ENCODE data around the gene KCNQ1OT1. TPM values are rescaled to one million over a fixed set of nuclear protein-coding genes. Genes with fewer than 3 reads are reported as not detected.

The KCNQ1OT1 gene
- total RNA-seq, 1 experiment from 2014 or later = 2.4 TPM

DNA sequence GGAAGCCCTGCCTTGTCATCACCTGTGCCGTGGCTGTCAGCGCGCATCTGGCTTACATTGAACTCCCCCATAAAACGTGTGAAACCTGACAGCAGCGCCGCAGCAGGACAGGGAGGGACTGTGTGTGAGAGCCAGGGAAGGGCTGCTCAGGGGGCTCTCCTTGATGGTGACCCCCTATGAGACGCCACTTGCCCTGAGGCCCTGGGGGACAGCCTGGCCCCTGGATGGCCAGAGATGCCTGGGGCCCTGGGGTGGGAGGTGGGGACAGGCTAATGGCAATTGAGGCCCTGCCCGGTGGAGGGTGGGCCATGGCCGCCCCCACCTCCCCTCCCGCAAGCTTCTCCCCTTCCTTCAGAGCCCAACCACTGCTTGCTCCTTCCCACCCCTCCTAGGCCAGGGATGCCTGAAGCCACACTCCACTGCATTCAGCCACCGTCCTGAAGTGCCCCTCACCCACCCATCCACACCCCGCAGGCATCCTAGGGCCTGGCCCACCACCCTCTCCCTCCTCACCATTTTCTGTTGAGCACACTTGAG lies 35.3 kb upstream of the KCNQ1OT1 start (continued):
- TF ChIP-seq HMGXB4 (CRISPR knock-in tag; IDR thresholded peaks at IDR 0.05) (no peak), GTF2I (CRISPR knock-in tag; conservative IDR thresholded peaks at IDR 0.05) (no peak), FOXP4 (CRISPR knock-in tag; IDR thresholded peaks at IDR 0.05) (no peak)

DNA sequence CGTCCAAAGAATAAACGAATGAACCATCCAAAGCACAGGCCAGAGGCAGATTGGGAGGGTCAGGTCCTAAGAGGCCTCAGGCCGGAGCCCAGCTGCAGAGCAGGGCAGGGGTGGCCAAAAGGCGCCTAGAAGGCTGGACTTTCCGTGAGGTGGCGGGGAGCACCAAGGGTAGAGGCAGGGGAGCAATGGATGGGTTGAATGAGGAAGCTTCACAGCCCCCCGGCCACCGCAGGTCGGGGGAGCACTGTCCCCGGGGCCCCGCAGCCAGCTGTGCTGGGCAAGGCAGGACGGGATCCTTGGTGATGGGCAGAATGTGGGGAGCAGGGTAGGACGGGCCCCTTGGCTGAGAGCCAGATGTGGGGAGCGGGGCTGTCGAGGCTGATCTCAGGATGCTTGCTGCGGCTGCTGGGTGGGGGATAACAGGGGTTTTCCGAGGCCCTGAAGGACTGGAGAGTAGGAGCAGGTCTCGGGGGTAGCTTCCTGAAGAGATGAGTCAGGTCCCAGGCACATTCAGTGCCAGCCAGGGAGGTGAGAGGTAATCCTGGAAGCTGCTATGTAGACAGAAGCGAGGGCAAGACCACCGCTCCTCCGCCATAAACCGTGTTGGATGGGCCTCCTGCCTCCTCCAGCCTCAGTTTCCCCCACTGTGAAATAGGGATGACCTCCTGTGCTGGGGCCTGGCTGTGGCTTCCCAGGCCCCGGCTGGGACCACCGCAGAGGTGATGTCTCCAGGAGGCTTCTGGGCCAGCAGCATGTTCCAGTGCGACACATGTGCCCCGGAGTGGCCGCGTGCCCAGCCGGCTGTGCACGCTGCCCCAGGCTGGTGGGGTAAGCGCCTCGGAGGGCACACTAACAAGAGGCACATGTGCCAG lies 34.6 kb upstream of the KCNQ1OT1 start:
- H3K36me3 Mint-ChIP-seq = no peaks in the 10 kb centered on the region
- DNase-seq (ENCODE audit: low spot score) = no peak
- CTCF ChIA-PET = no interaction called here
- H3K4me1 Mint-ChIP-seq = no peaks in the 10 kb centered on the region
- H3K4me3 Mint-ChIP-seq = no peak overlapping the region
- POLR2A ChIA-PET = no interaction called here
- TF ChIP-seq MXD4 (CRISPR knock-in tag; IDR thresholded peaks at IDR 0.05; ENCODE audit: borderline replicate concordance) = no peak
- TF ChIP-seq ESRRA (CRISPR knock-in tag; IDR thresholded peaks at IDR 0.05; ENCODE audit: borderline replicate concordance) = no peak
- TF ChIP-seq, protein P1, sequence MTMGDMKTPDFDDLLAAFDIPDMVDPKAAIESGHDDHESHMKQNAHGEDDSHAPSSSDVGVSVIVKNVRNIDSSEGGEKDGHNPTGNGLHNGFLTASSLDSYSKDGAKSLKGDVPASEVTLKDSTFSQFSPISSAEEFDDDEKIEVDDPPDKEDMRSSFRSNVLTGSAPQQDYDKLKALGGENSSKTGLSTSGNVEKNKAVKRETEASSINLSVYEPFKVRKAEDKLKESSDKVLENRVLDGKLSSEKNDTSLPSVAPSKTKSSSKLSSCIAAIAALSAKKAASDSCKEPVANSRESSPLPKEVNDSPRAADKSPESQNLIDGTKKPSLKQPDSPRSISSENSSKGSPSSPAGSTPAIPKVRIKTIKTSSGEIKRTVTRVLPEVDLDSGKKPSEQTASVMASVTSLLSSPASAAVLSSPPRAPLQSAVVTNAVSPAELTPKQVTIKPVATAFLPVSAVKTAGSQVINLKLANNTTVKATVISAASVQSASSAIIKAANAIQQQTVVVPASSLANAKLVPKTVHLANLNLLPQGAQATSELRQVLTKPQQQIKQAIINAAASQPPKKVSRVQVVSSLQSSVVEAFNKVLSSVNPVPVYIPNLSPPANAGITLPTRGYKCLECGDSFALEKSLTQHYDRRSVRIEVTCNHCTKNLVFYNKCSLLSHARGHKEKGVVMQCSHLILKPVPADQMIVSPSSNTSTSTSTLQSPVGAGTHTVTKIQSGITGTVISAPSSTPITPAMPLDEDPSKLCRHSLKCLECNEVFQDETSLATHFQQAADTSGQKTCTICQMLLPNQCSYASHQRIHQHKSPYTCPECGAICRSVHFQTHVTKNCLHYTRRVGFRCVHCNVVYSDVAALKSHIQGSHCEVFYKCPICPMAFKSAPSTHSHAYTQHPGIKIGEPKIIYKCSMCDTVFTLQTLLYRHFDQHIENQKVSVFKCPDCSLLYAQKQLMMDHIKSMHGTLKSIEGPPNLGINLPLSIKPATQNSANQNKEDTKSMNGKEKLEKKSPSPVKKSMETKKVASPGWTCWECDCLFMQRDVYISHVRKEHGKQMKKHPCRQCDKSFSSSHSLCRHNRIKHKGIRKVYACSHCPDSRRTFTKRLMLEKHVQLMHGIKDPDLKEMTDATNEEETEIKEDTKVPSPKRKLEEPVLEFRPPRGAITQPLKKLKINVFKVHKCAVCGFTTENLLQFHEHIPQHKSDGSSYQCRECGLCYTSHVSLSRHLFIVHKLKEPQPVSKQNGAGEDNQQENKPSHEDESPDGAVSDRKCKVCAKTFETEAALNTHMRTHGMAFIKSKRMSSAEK (CRISPR knock-in tag; IDR thresholded peaks at IDR 0.05; ENCODE audit: borderline replicate concordance) = no peak
- TF ChIP-seq GTF2I (CRISPR knock-in tag; conservative IDR thresholded peaks at IDR 0.05) = no peak
- TF ChIP-seq, protein P2, sequence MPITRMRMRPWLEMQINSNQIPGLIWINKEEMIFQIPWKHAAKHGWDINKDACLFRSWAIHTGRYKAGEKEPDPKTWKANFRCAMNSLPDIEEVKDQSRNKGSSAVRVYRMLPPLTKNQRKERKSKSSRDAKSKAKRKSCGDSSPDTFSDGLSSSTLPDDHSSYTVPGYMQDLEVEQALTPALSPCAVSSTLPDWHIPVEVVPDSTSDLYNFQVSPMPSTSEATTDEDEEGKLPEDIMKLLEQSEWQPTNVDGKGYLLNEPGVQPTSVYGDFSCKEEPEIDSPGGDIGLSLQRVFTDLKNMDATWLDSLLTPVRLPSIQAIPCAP (CRISPR knock-in tag; IDR thresholded peaks at IDR 0.05) = no peak
- TF ChIP-seq SMAD4 (CRISPR knock-in tag; IDR thresholded peaks at IDR 0.05) = no peak
- TF ChIP-seq IRF2 (CRISPR knock-in tag; IDR thresholded peaks at IDR 0.05; ENCODE audit: borderline replicate concordance, low read depth) = no peak
- no peak for TF ChIP-seq NR2C2 (CRISPR knock-in tag; IDR thresholded peaks at IDR 0.05)
- no peak for TF ChIP-seq KAT7 (CRISPR knock-in tag; IDR thresholded peaks at IDR 0.05; ENCODE audit: borderline replicate concordance)
- no peak for TF ChIP-seq GRHL2 (CRISPR knock-in tag; IDR thresholded peaks at IDR 0.05; ENCODE audit: insufficient replicate concordance, severe bottlenecking)
- TF ChIP-seq ZNF512 (CRISPR knock-in tag; IDR thresholded peaks at IDR 0.05; ENCODE audit: borderline replicate concordance) = no peak
- TF ChIP-seq SP1 (CRISPR knock-in tag; conservative IDR thresholded peaks at IDR 0.05) = no peak
- TF ChIP-seq HMGA2 (CRISPR knock-in tag; IDR thresholded peaks at IDR 0.05) = no peak
- TF ChIP-seq ZNF121 (CRISPR knock-in tag; IDR thresholded peaks at IDR 0.05) = no peak
- TF ChIP-seq, protein P3, sequence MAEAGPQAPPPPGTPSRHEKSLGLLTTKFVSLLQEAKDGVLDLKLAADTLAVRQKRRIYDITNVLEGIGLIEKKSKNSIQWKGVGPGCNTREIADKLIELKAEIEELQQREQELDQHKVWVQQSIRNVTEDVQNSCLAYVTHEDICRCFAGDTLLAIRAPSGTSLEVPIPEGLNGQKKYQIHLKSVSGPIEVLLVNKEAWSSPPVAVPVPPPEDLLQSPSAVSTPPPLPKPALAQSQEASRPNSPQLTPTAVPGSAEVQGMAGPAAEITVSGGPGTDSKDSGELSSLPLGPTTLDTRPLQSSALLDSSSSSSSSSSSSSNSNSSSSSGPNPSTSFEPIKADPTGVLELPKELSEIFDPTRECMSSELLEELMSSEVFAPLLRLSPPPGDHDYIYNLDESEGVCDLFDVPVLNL (CRISPR knock-in tag; IDR thresholded peaks at IDR 0.05; ENCODE audit: borderline replicate concordance, low read depth) = no peak
- no peak for TF ChIP-seq OVOL2 (CRISPR knock-in tag; IDR thresholded peaks at IDR 0.05; ENCODE audit: borderline replicate concordance)
- H3K27ac Mint-ChIP-seq = no peak overlapping the region
- H3K9me3 Mint-ChIP-seq = no peaks in the 10 kb centered on the region
- ATAC-seq = no peak
- peaks cover 60% of the 10 kb centered on the region for H3K27me3 Mint-ChIP-seq (ENCODE audit: low read depth)
